NOMO-1 treated with DMSO at 0.1 percent for 48 hours (cell line): Measurements from ENCODE around the gene ANKRD12.

Experiments used
- DNase-seq: peaks from one replicate; lab custom pipeline; 2025; ENCODE audit not compliant: unreplicated experiment; lab: John Stamatoyannopoulos, UW

ANKRD12 gene

DNA sequence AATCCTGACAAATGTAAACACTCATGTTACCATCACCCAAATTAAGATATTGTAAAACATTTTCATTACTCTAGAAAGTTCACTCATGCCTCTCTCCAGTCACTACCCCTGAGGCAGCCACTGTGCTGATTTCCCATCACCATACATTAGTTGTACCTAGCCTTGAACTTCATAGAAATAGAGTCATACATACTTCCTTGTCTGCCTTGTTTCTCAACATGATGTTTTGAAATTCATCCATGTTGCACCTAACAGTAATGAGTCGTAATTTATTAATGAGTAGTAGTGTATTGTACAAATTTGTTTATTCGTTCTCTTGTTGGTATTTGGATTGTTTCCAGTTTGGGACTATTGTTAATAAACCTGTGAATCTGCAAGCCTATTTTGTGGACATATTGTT is 149.0 kb downstream of the ANKRD12 start:
- DNase-seq, result no peak

DNA sequence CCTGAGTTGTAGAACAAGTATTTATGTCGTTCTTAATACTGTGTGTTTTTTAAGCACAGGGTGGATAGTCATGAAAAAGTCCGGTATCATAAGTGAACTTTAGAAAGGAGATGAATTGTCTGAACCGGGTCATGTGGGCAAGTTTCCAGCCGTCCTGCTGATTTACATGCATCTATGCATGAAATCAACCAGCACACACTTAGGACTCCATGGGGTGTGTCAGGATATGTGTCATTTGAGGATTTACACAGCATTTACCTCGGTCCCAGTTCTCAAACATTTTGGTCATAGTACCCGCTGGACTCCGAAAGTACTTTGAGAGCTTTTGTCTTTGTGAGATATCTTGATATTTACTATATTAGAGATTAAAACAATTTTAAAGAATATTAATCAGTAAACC is 150.5 kb downstream of the ANKRD12 start:
- no peak for DNase-seq

DNA sequence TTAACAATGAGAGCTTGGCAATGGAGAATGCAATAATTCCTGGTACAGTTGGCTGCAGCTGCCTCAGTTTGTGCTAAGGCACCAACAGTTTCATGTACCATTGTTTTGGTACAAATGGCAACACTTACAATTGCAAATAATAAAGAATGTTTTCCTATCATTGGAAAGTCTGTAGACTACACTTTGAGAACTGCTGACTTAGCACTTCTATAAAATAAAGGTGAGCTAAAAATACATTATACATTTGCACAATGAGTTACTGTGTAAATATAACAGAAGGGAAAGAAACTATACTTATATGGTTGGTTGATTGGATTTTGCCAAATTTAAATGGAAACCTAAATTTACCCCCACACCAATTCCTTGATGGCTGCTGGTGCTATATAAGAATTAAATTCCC is 153.1 kb downstream of the ANKRD12 start:
- no peak for DNase-seq

DNA sequence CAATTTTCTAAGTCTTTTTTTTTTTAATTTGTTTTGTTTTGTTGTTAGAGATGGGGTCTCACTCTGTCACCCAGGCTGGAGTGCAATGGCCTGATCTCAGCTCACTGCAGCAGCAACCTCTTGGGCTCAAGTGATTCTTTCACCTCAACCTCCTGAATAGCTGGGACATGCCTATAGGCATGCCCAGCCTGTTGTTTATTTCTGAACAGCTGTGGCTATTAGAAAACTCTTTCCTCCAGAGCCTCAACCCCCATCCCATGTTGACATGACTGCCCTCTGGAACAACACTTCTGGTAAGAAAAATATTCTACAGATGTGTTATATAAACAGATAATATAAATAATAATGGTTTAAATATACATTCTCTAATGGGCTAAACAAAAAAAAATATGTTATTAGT is 153.6 kb downstream of the ANKRD12 start:
- DNase-seq, result no peak

DNA sequence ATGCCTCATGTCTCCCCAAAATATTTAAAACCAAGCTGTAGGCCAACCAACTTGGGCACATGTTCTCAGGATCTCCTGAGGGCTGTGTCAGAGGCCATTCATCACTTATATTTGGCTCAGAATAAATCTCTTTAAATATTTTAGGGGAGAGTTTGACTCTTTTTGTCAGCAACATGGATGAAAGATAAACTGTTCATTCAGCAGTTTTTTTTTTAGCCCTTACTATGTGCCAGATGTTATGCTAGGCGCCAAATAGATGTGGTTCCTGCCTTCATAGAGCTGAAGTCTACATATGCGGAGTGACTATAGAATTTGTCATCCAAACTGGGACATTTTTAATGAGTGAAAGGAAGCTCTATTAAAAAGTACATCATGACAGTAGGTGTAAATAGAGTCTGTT is 155.5 kb downstream of the ANKRD12 start:
- no peak for DNase-seq

DNA sequence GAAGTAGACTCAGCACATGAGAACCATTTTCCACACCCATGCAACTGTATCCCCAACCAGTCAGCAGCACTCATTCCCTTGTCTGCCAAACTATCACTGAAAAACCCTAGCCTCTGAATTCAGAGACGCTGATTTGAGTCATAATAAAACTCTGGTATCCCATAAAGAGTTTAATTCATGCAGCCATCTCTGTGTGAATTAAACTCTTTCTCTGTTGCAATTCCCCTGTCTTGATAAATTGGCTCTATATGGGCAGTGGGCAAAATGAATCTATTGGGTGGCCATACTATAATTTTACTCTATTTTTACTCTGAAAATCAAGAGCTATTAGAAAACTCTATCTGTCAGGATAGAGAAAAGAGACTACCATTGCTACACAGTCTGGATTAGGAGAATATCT is 157.4 kb downstream of the ANKRD12 start:
- no peak for DNase-seq

DNA sequence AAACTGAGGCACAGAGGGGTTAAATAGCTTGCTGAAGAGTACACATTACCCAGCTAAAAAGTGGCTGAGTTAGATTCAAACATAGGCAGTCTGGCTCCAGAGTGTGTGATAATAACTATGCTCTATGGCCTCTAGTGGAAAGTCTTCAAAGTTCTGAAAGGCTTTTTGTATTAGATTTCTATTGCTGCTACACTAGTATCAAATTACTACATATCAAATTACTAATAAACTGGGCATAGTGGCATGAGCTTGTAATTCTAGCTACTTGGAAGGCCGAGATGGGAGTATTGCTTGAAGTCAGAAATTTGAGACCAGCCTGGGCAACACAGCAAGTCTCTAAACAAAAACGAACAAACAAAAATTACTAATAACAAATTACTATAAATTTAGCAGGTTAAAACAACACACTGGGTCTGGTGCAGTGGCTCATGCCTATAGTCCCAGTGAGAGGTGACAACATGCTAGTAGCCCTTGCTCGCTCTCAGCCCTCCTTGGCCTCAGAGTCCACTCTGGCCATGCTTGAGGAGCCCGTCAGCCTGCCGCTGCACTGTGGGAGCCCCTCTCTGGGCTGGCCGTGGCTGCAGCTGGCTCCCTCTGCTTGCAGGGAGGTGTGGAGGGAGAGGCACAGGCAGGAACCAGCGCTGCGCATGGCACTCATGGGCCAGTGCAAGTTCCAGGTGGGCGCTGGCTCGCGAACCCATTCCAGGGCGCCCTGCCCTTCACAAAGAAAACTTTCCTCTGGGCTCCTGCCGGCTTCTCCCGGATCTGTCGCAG is 159.8 kb downstream of the ANKRD12 start:
- no peak for DNase-seq

DNA sequence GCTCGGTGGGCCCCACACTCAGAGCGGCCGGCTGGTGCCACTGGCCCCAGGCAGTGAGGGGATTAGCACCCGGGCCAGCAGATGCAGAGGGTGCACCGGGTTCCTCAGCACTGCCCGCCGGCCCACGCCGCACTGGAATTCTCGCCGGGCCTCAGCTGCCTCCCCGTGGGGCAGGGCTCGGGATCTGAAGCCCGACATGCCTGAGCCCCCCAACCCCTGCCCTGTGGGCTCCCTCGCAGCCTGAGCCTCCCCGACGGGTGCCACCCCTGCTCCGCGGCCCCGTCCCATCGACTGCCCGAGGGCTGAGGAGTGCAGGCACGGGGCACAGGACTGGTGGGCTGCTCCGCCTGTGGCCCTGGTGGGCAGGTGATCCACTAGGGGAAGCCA is 160.4 kb downstream of the ANKRD12 start:
- no peak for DNase-seq

DNA sequence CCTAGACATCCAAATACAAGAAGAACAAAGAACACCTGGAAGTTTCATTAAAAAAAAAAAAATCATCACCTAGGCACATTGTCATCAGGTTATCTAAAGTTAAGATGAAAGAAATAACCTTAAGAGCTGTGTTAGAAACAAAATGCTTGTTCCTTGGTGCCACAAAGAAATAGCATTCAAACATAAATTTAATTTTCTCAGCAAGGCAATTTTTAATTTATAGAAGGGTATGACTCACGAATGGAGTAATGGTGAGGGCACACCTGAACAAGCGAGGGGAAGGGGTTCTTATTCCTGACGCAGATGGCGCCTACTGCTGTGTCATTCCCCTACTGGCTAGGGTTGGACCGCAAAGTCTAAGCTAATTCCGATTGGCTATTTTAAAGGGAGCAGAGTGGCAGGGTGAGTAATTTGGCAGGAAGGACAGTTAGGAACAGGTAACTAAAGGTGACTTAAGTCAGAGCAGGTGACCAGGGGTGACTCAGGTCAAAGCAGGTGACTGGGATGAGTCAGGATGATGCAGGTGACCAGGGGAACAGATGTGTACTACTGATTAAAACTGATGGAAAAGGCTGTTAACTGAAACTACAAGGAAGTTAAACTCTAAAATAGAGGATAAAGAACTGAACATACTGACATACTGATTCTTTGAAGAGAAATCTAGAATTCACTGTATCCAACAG is 167.9 kb downstream of the ANKRD12 start:
- no peak for DNase-seq

DNA sequence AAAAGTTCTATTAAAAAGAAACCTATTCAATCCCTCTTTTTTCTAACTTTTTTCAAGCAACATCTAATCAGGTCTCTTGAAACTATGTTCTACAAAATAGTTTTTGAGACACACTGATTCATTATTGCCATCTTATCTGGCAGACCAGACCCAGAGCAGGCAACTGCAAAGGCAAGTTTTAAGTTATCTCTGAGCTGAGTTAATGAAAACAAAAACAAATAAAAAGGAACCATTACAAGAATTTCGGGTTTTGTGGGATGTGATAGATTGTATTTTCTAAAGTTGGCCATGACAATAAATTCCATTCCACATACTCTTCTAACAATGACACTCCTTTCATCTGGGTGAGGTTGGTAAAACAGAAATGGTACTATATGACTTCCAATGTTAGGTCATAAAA is 182.8 kb downstream of the ANKRD12 start:
- DNase-seq, result no peak

DNA sequence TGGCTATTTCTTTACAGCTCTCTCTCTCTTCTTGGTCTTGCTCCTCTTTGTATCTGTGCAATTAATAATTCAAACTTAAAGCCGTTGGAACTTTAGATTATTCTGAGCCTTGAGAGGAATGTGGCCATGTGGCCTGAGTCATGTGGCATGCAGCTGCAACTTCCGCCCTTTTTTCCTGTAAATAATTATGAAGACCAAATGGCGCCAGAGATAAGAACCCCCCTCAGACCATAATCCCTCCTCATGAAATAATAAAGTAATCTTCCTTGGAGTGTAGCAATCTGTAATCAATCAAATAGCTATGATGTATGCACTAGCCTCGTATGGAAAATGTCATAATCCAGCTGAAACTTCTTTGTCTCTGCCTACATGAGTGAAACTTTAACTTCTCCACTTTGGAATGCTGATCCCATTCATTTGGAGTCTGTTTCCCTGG is 184.5 kb downstream of the ANKRD12 start:
- DNase-seq, result no peak

DNA sequence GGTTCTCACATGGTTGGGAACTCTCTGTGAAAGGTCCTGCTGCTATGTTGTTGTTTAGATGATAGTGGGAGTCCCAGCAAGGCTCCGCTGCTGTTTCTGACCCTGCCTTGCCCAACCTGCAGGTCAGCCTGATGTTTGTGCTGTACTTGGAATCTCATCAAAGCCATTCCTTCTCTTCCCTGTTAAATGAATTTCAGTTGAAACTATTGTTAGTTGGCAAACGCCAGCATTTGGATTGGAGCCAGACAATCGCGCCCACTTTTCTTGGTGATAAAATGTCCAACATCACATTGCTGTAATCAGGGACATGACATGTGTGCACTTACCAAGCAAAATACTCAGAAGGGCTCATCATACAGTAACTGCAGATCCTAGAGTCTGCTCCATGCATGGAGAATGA is 185.2 kb downstream of the ANKRD12 start:
- no peak for DNase-seq

DNA sequence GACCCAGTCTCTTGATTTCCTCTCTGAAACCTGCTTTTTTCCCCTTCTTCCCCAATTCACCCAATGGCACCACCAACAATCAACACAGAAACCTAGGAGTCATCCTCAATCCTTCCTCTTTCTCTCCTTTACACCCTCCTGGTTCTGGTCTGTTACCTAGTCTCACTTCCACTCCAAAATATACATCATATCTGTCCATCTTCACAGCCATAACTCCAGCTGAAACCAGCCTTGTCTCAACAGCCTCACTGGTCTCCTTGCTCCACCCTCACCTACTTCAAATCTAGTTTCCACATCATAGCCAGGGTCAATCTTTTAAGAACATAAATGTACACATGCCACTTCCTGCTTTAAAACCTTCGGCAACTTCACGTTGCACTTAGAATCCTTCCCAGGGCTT is 186.2 kb downstream of the ANKRD12 start:
- DNase-seq, result peak; percentile 66

DNA sequence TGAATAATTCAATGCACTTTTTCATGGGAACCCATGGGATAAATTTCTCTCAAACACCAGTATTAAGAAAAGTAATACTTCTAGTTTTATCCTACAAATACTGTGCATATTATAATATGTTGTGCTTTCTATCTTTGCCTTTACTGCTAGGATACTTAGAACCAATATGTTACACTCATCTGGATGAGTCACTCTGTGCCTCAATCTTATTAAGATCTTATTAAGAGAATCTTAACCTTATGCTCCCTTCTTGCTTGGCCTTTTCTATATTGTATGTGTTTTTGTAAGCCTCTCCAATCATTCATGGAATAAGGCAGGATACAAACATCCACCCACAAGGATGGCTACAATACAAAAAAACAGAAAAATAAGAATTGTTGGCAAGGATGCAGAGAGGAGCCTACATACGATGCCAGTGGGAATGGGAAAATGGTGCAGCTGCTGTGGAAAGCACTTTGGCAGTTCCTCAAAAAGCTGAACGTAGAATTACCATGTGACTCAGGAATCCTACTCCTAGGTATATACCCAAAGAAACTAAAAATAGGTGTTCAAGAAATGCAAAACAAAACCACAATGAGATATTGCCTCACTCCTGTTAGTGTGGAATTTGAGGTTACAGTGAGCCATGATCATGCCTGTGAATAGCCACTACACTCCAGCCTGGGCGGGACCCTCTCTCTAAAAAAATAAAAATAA is 187.3 kb downstream of the ANKRD12 start:
- DNase-seq, result peak; percentile 11

DNA sequence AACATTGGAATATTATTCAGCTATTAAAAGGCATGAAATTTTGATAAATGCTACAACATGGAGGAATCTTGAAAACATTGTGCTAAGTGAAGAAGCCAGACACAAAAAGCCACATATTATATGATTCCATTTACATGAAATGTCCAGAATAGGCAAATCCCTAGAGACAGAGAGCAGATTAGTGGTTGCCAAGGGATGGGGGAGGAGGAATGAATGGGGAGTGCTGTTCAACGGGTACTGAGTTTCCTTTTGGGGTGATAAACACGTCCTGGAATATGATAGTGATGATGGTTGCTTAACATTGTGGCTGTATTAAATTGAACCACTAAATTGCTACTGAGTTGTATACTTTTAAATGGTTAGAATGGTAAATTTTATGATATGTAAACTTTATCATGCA is 189.1 kb downstream of the ANKRD12 start:
- no peak for DNase-seq

DNA sequence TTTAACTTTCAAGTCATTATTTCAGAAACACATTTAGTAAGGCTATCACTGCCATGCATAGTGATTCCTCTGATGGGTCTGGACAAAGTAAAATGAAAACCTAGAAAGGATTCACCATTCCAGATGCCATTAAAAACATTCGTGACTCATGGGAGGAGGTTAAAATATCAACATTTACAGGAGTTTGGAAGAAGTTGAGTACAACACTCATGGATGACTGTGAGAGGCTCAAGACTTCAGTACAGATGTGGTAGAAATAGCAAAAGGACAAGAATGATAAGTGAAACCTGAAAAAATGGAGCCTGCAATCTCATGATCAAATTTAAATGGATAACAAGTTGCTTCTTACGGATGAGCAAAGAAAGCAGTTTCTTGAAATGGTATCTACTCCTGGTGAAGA is 192.2 kb downstream of the ANKRD12 start:
- no peak for DNase-seq

DNA sequence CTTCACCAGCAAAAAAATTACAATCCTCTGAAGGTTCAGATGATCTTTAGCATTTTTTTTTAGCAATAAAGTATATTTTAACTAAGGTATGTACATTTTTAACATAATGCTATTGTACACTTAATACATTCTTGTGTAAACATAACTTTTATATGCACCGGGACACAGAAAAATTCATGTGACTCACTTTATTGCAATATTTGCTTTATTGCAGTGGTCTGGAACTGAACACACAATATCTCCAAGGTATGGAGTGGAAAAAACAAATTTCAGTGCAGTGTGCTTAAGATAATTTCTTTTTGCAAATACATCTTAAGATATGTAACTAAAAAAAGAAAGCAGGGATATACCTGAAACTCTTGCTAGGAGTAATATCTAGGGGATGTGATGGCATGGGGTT is 192.9 kb downstream of the ANKRD12 start:
- no peak for DNase-seq

DNA sequence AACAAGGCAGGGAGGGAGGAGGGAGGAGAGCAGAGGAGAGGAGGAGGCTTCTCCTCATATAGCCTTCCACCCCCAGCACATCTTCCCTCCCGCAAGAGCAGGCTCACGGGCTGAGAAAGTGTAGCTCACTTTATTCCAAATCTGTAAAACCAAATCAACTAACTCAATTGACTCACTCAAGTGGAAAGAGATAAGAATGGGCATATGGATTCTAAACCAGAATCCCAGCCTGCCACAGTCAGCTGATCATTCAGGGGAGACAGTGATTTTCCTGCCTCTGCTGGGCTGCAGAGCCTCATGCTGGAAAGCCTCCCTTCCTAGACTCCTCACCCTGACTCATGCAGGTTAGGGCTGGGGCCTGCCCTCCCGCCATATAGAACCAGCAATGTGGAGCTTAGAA is 193.8 kb downstream of the ANKRD12 start:
- no peak for DNase-seq

DNA sequence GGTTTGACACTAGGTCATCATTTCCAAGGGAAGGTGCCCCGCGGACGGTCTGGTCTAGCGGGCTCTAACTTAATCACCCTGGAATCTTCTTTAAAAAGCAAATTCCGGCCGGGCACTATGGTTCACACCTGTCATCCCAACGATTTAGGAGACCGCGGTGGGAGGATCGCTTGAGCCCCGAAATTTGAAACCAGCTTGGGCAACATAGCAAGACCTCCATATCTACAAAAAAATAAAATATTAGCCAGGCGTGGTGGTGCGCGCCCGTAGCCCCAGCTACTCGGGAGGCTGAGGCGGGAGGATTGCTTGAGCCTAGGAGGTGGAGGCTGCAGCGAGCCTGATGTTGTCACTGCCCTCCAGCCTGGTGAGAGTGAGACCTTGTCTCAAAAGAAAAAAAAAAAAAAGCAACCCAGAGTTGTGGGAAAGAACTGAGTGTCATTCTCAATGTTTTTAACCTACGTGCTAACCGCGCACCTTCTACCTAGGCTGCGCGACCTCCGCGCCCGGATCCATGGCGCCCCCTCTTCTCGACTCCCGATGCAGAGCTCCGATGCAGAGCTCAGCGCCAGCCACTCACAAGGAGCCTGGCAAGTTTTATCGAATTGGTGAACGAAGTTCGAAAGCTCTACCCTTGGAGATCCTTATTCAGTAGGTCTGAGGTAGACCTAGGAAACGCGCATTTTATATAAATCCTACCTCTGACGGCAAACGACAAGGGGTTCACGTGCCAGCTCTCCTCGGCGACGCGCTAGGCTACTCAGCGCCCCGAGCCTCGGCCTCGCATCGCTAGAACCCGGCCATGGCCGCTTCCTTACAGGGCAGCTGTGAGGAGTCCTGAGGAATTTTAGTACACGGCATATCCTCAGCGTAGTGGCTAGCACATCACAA is 197.1 kb downstream of the ANKRD12 start:
- DNase-seq, result no peak

DNA sequence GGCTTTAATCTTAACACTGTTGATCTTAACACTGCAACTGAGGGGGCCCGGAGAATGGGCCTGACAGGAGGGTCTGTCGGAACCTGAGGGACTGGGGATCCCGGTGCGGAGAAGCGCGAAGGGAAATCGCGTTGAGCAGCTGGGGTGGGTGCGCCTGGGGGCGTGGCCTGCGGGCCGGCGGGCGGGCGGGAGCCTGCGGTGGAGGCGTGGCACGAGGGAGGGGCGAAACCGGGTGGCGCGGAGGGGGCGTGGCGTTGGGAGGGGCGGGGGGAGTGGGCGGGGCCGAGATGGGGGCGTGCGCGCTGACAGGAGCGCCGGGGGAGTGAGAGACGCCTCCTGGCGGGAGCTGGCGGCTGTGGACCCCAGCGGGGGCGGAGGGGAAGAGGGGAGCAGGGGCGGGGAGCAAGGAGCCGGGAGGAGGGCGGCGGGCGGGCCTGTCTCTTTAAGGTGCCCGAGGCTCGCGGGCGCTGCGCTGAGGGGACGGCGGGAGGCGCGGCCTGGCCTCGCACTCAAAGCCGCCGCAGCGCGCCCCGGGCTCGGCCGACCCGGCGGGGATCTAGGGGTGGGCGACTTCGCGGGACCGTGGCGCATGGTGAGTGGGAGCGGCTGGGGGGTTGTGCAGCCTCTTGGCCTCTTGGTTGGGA is 197.9 kb downstream of the ANKRD12 start, which contains the start of gene TWSG1:
Gene TWSG1 (plus strand): TSS at position 445 of the 644 bp plus-strand sequence. CDS start 2,457 bp downstream, outside the sequence.
- DNase-seq, result peak; percentile 87
